B cell (primary cell): Measurements from ENCODE around the gene CHPF2. TPM values are rescaled to one million over a fixed set of nuclear protein-coding genes. Genes with fewer than 3 reads are reported as not detected.
A peak's percentile ranks its signal among the peaks of the same experiment; 100 is the strongest.

ENCODE experiments used
- ATAC-seq: fragments of 200-7000 bp; cut with Tn5 transposase; one replicate; pipeline ENCODE4 v1.10.0; 2021; ENCODE audit warnings: low read depth, mild to moderate bottlenecking, moderate number of reproducible peaks, moderate library complexity
- CTCF ChIA-PET: fragments of 350-600 bp; sonication (Branson Sonifier 250); formaldehyde crosslinking; loops from one replicate; lab custom pipeline; 2021; ENCODE audit warnings: antibody characterized with exemption, inconsistent platforms; lab: Charles Lee
- POLR2A ChIA-PET: fragments of 350-600 bp; sonication (Branson Sonifier 250); formaldehyde crosslinking; loops from one replicate; lab custom pipeline; 2021; ENCODE audit warnings: antibody characterized with exemption; lab: Charles Lee
- DNase-seq: peaks from one replicate; pipeline ENCODE4 v3.0.0; 2013
- H2AFZ ChIP-seq: 2 replicates; pipeline ENCODE4 v1.6.1; 2012; ENCODE audit warnings: mild to moderate bottlenecking, low read depth, low read length; ENCODE audit not compliant: insufficient read depth, poor library complexity, severe bottlenecking
- H3K27ac ChIP-seq, 2 donors: 1 replicate in 1 of 2; 2 replicates in 1 of 2; pipeline ENCODE4 v1.5.1; 2012 to 2013; ENCODE audit warnings: low read length in 2 of 2, mild to moderate bottlenecking in 2 of 2, moderate library complexity in 1 of 2
- H3K27me3 ChIP-seq, 4 experiments: fragments of 200-600 bp in 1 of 4; sonication (generic) in 1 of 4; replicated peaks in 1 of 4; 1 replicate in 2 of 4; 2 replicates in 2 of 4; pipeline versions ENCODE4 v1.6.1 to v1.7.0; 2013 to 2016; ENCODE audit warnings: low read length in 3 of 4, mild to moderate bottlenecking in 2 of 4, mixed read lengths in 1 of 4, moderate library complexity in 1 of 4; ENCODE audit not compliant: insufficient read depth in 4 of 4, control insufficient read depth in 3 of 4; ENCODE audit errors: control extremely low read depth in 1 of 4
- H3K36me3 ChIP-seq, 2 experiments: replicated peaks in 1 of 2; 1 replicate in 1 of 2; 2 replicates in 1 of 2; pipeline versions ENCODE4 v1.6.1 to v1.7.1; 2013; ENCODE audit warnings: low read length in 1 of 2; ENCODE audit not compliant: insufficient read depth in 2 of 2, control insufficient read depth in 1 of 2; ENCODE audit errors: control extremely low read depth in 1 of 2, extremely low read depth in 1 of 2
- H3K4me1 ChIP-seq, 2 donors: fragments of 200-600 bp in 1 of 2; sonication (generic) in 1 of 2; 1 replicate in 1 of 2; 2 replicates in 1 of 2; pipeline versions ENCODE4 v1.5.1 to v1.6.1; 2013 to 2017; ENCODE audit warnings: low read length in 2 of 2; ENCODE audit not compliant: control insufficient read depth in 2 of 2, insufficient read depth in 2 of 2
- H3K4me2 ChIP-seq: replicated peaks from 2 replicates; pipeline ENCODE3; 2012; ENCODE audit warnings: mild to moderate bottlenecking, low read depth, low read length; ENCODE audit not compliant: poor library complexity, severe bottlenecking
- H3K4me3 ChIP-seq, 5 experiments: fragments of 200-600 bp in 1 of 5; sonication (generic) in 1 of 5; 1 replicate in 3 of 5; 2 replicates in 2 of 5; pipeline versions ENCODE4 v1.5.1 to v1.7.0; 2011 to 2016; ENCODE audit warnings: low read length in 4 of 5, mild to moderate bottlenecking in 4 of 5, low read depth in 2 of 5, control low read depth in 1 of 5, moderate library complexity in 1 of 5; ENCODE audit not compliant: insufficient read depth in 1 of 5; ENCODE audit errors: control extremely low read depth in 1 of 5, extremely low read depth in 1 of 5
- H3K79me2 ChIP-seq: fragments of 200-600 bp; sonication (generic); one replicate; pipeline ENCODE4 v1.6.0; 2016; ENCODE audit warnings: low read length; ENCODE audit not compliant: control insufficient read depth, insufficient read depth
- H3K9ac ChIP-seq: fragments of 200-600 bp; sonication (generic); 2 replicates; pipeline ENCODE4 v1.6.1; 2017; ENCODE audit warnings: mild to moderate bottlenecking, low read length, moderate library complexity
- H3K9me3 ChIP-seq, 3 donors: one replicate each; pipeline versions ENCODE4 v1.6.1 to v1.7.1; 2013; ENCODE audit warnings: low read length in 2 of 3; ENCODE audit not compliant: control insufficient read depth in 2 of 3, insufficient read depth in 1 of 3; ENCODE audit errors: control extremely low read depth in 1 of 3
- H4K20me1 ChIP-seq: 2 replicates; pipeline ENCODE4 v1.6.0; 2012; ENCODE audit warnings: mild to moderate bottlenecking, low read length; ENCODE audit not compliant: insufficient read depth, control insufficient read depth, poor library complexity, severe bottlenecking
- H3K27ac Mint-ChIP-seq: one replicate; pipeline ENCODE4 v1.8.0; 2021; ENCODE audit warnings: mixed read lengths
- H3K27me3 Mint-ChIP-seq: one replicate; pipeline ENCODE4 v1.8.0; 2021; ENCODE audit warnings: mixed read lengths
- H3K4me1 Mint-ChIP-seq: one replicate; pipeline ENCODE4 v1.8.0; 2021; ENCODE audit warnings: mixed read lengths
- H3K4me3 Mint-ChIP-seq: one replicate; pipeline ENCODE4 v1.8.0; 2021; ENCODE audit warnings: mixed read lengths
- H3K9me3 Mint-ChIP-seq: one replicate; pipeline ENCODE4 v1.8.0; 2022; ENCODE audit warnings: mixed read lengths; ENCODE audit not compliant: insufficient read depth
- EZH2 ChIP-seq: IDR thresholded peaks from 2 replicates; pipeline ENCODE4 v1.6.1; 2012; ENCODE audit warnings: borderline replicate concordance, low read depth, mild to moderate bottlenecking, moderate library complexity, low read length; ENCODE audit not compliant: insufficient read depth, poor library complexity, severe bottlenecking
- WGBS: methylation state at CpG from one replicate; pipeline ENCODE4 v1.1.5; 2013; ENCODE audit warnings: missing lambda C conversion rate; ENCODE audit not compliant: insufficient coverage; 5-methylcytosine and 5-hydroxymethylcytosine counted together
- intact Hi-C: fragments of 100-400 bp; cut with micrococcal nuclease; formaldehyde crosslinking; loops from one replicate; pipeline ENCODE4 v1.10.0; 2022
- polyA plus RNA-seq: library from polyadenylated mRNA; depleted of rRNA; stranded (reverse); fragments of >200 nt; gene quantifications from 2 replicates; pipeline ENCODE4 v1.2.3, GENCODE V29; 2012
- total RNA-seq, 2 donors: library from RNA; stranded (reverse); fragments of 120-200 nt in 1 of 2; gene quantifications; 1 replicate in 1 of 2; 2 replicates in 1 of 2; pipeline versions ENCODE4 v1.2.3 to v1.2.4, GENCODE V29; 2013 to 2022
- TF ChIP-seq, protein P1 (sequence below): fragments of 200-600 bp; IDR thresholded peaks from one replicate; pipeline ENCODE4 v1.8.0; 2022; ENCODE audit warnings: antibody characterized with exemption, mild to moderate bottlenecking

CHPF2 gene
- total and polyA plus RNA-seq, 2 donors (not counting 1 experiment from before 2014, with no cell fraction given) = 39.4 to 39.9 TPM

DNA sequence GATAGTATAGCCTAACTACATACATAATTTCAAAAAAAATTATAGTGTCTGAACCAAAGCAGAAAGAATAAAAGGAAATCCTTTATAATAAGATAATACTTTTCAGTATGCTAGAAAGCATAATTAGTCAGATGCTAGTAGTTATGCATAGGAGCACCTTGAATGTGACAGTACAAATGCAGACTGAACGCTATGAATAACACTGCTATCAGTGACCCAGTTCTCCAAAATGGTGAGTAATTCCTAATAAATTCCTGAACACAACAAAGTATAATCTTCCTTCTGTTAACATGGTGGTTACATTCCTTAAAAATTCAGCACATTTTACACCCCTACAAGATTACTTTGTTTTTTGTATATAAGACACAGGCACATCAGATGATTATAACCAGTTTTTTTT, 1.2 kb upstream of the CHPF2 start:
- H2AFZ ChIP-seq = no peak overlapping the region
- intact Hi-C loops = no loop called here

More for the DNA sequence above, 1.2 kb upstream of the CHPF2 start:
- no peak overlapping the region for H3K4me2 ChIP-seq
- TF ChIP-seq, protein P1, sequence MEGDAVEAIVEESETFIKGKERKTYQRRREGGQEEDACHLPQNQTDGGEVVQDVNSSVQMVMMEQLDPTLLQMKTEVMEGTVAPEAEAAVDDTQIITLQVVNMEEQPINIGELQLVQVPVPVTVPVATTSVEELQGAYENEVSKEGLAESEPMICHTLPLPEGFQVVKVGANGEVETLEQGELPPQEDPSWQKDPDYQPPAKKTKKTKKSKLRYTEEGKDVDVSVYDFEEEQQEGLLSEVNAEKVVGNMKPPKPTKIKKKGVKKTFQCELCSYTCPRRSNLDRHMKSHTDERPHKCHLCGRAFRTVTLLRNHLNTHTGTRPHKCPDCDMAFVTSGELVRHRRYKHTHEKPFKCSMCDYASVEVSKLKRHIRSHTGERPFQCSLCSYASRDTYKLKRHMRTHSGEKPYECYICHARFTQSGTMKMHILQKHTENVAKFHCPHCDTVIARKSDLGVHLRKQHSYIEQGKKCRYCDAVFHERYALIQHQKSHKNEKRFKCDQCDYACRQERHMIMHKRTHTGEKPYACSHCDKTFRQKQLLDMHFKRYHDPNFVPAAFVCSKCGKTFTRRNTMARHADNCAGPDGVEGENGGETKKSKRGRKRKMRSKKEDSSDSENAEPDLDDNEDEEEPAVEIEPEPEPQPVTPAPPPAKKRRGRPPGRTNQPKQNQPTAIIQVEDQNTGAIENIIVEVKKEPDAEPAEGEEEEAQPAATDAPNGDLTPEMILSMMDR = no peak
- TF ChIP-seq EZH2 = no peak
- H3K79me2 ChIP-seq = peaks cover 43% of the 10 kb centered on the region
- no CpG with 5 or more reads among the region's 1 CpG for WGBS
- CTCF ChIA-PET = no interaction called here
- Mint-ChIP-seq H3K27ac (peak overlapping the region; percentile 37), H3K4me1 (peaks cover 53% of the 10 kb centered on the region), H3K27me3 (no peaks in the 10 kb centered on the region), H3K9me3 (no peaks in the 10 kb centered on the region), H3K4me3 (peak overlapping the region; percentile 99)
- no peaks in the 10 kb centered on the region for H3K27me3 ChIP-seq
- no peak overlapping the region for H3K4me3 ChIP-seq
- no peak overlapping the region for H3K27ac ChIP-seq
- POLR2A ChIA-PET = no interaction called here
- no peaks in the 10 kb centered on the region for H3K9me3 ChIP-seq
- H3K9ac ChIP-seq = no peak overlapping the region
- peaks cover 26 to 36% of the 10 kb centered on the region in 2 donors for H3K4me1 ChIP-seq
- no peak for DNase-seq
- peaks cover 35% of the 10 kb centered on the region for H4K20me1 ChIP-seq
- H3K36me3 ChIP-seq = peaks cover 0 to 11% of the 10 kb centered on the region in 2 experiments
- ATAC-seq = no peak
